Keratinocyte (primary cell): ENCODE data around the gene MRPL38. TPM values are rescaled to one million over a fixed set of nuclear protein-coding genes. Genes with fewer than 3 reads are reported as not detected.

Experiments used
- DNase-seq: peaks from one replicate; pipeline ENCODE4 v3.0.0-alpha.2; 2011; ENCODE audit warnings: low read depth, missing footprints, low spot score
- FAIRE-seq: peaks from 2 replicates; lab custom pipeline; 2011; peaks lifted over from hg19 to GRCh38; lab: Jason Lieb, UNC
- H2AFZ ChIP-seq: 2 replicates; pipeline ENCODE4 v1.6.0; 2012; ENCODE audit warnings: low read length, control low read depth, inconsistent platforms; ENCODE audit not compliant: control insufficient read depth
- H3K27ac ChIP-seq: 2 replicates; pipeline ENCODE4 v1.5.1; 2011; ENCODE audit warnings: low read length; ENCODE audit not compliant: control insufficient read depth, insufficient read depth
- H3K27me3 ChIP-seq: 3 replicates; pipeline ENCODE4 v1.6.0; 2011; ENCODE audit warnings: low read length; ENCODE audit not compliant: control insufficient read depth, insufficient read depth; ENCODE audit errors: extremely low read depth
- H3K36me3 ChIP-seq, 2 experiments: 2 replicates in 1 of 2; 3 replicates in 1 of 2; pipeline ENCODE4 v1.5.1; 2011; ENCODE audit warnings: low read length in 2 of 2, mild to moderate bottlenecking in 1 of 2; ENCODE audit not compliant: control insufficient read depth in 2 of 2, insufficient read depth in 2 of 2; ENCODE audit errors: extremely low read depth in 1 of 2
- H3K4me1 ChIP-seq: 3 replicates; pipeline ENCODE4 v1.5.1; 2011; ENCODE audit warnings: low read length; ENCODE audit not compliant: control insufficient read depth, insufficient read depth; ENCODE audit errors: extremely low read depth
- H3K4me2 ChIP-seq: 3 replicates; pipeline ENCODE4 v1.6.0; 2011; ENCODE audit warnings: low read depth, low read length; ENCODE audit not compliant: control insufficient read depth, insufficient read depth; ENCODE audit errors: extremely low read depth
- H3K4me3 ChIP-seq, 3 experiments: fragments of 200-600 bp in 1 of 3; sonication (generic) in 1 of 3; 2 replicates in 2 of 3; 3 replicates in 1 of 3; pipeline ENCODE4 v1.5.1; 2011 to 2016; ENCODE audit warnings: low read length in 3 of 3, mild to moderate bottlenecking in 3 of 3, control low read depth in 2 of 3, inconsistent platforms in 1 of 3, low read depth in 1 of 3, mixed read lengths in 1 of 3, mixed run types in 1 of 3, moderate library complexity in 1 of 3; ENCODE audit not compliant: control insufficient read depth in 2 of 3, insufficient read depth in 2 of 3; ENCODE audit errors: extremely low read depth in 1 of 3
- H3K79me2 ChIP-seq: 2 replicates; pipeline ENCODE4 v1.6.0; 2012; ENCODE audit warnings: low read length; ENCODE audit not compliant: control insufficient read depth, insufficient read depth
- H3K9ac ChIP-seq: 3 replicates; pipeline ENCODE4 v1.6.0; 2011; ENCODE audit warnings: low read length; ENCODE audit not compliant: control insufficient read depth, insufficient read depth; ENCODE audit errors: extremely low read depth
- H3K9me1 ChIP-seq: 3 replicates; pipeline ENCODE4 v1.6.0; 2011; ENCODE audit warnings: low read length; ENCODE audit not compliant: control insufficient read depth, insufficient read depth; ENCODE audit errors: extremely low read depth
- H3K9me3 ChIP-seq: 2 replicates; pipeline ENCODE4 v1.5.1; 2012; ENCODE audit warnings: low read depth, low read length; ENCODE audit not compliant: control insufficient read depth
- H4K20me1 ChIP-seq: 3 replicates; pipeline ENCODE4 v1.6.0; 2011; ENCODE audit warnings: low read length; ENCODE audit not compliant: control insufficient read depth, insufficient read depth; ENCODE audit errors: extremely low read depth
- EZH2 ChIP-seq: IDR thresholded peaks from one replicate; pipeline ENCODE4 v1.6.1; 2012; ENCODE audit warnings: inconsistent platforms, mild to moderate bottlenecking, low read length, moderate library complexity
- dilution Hi-C: fragments of 300-500 bp; cut with MboI; formaldehyde crosslinking; loops from one replicate; pipeline ENCODE4 v1.7.0; 2020; ENCODE audit warnings: low sequenced_read_pairs; ENCODE audit not compliant: extremely low pct_ligation_motif_present
- polyA plus RNA-seq, 5 experiments: library from polyadenylated mRNA; depleted of rRNA in 3 of 5; stranded (reverse) in 3 of 5; stranded (forward) in 1 of 5; unstranded in 1 of 5; fragments of >200 nt; gene quantifications; 1 replicate in 1 of 5; 2 replicates in 3 of 5; 3 replicates in 1 of 5; pipeline versions ENCODE4 v1.2.1 to v1.2.3, GENCODE V29; 2011 to 2012; ENCODE audit warnings: missing spikeins in 2 of 5, low read depth in 1 of 5, low replicate concordance in 1 of 5
- TF ChIP-seq, protein P1 (sequence below), 3 experiments: IDR thresholded peaks in 1 of 3; conservative IDR thresholded peaks in 1 of 3; optimal IDR thresholded peaks in 1 of 3; 2 replicates in 2 of 3; 3 replicates in 1 of 3; pipeline versions ENCODE3 to v1.5.1; 2011; ENCODE audit warnings: low read length in 3 of 3, mild to moderate bottlenecking in 3 of 3, moderate library complexity in 2 of 3, control low read depth in 1 of 3, inconsistent platforms in 1 of 3; ENCODE audit not compliant: insufficient read depth in 2 of 3; ENCODE audit errors: extremely low read depth in 1 of 3

The MRPL38 gene
- polyA plus RNA-seq, 1 donor (not counting 4 experiments of a cell fraction or from before 2014, with no cell fraction given), result 25.2 TPM

DNA sequence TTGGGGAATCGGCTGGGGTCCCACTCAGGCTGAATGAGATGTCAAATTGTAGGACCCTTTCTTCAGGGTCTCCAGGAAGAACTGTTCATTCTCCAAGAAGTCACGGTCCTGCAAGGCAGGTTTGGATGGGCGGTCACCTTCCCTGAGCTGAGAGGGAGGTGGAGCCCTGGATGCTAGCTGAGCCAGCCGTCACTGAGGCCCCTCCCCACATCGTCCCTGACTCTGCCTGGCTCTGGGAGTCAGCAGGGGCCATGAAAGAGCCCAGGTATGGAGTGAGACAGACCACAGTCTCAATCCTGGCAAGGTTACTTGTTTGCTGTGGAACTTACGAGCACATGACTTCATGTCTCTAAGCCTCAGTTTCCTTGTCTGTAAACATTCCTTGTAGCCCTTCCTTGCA is 6.0 kb upstream of the MRPL38 start:
- Histone ChIP-seq H3K79me2 (no peaks in the 10 kb centered on the region), H3K4me3 (no peak overlapping the region), H3K27ac (no peak overlapping the region), H3K9me3 (no peaks in the 10 kb centered on the region), H3K9ac (no peak overlapping the region), H3K27me3 (no peaks in the 10 kb centered on the region), H3K4me2 (peak overlapping the region; percentile 65), H2AFZ (no peak overlapping the region), H4K20me1 (no peaks in the 10 kb centered on the region), H3K9me1 (peaks cover 2% of the 10 kb centered on the region), H3K4me1 (peaks cover 29% of the 10 kb centered on the region), H3K36me3 (peaks cover 0 to 9% of the 10 kb centered on the region in 2 experiments)
- no peak for DNase-seq
- FAIRE-seq, result no peak
- no peak for TF ChIP-seq EZH2
- TF ChIP-seq, protein P1, sequence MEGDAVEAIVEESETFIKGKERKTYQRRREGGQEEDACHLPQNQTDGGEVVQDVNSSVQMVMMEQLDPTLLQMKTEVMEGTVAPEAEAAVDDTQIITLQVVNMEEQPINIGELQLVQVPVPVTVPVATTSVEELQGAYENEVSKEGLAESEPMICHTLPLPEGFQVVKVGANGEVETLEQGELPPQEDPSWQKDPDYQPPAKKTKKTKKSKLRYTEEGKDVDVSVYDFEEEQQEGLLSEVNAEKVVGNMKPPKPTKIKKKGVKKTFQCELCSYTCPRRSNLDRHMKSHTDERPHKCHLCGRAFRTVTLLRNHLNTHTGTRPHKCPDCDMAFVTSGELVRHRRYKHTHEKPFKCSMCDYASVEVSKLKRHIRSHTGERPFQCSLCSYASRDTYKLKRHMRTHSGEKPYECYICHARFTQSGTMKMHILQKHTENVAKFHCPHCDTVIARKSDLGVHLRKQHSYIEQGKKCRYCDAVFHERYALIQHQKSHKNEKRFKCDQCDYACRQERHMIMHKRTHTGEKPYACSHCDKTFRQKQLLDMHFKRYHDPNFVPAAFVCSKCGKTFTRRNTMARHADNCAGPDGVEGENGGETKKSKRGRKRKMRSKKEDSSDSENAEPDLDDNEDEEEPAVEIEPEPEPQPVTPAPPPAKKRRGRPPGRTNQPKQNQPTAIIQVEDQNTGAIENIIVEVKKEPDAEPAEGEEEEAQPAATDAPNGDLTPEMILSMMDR (optimal IDR thresholded peaks at IDR 0.05 in 1 of 3, IDR thresholded peaks at IDR 0.05 in 1 of 3, conservative IDR thresholded peaks at IDR 0.05 in 1 of 3; ENCODE audit: extremely low read depth in 1 of 3, insufficient read depth in 2 of 3, low read length in 3 of 3), result no peak
- dilution Hi-C loops, result no loop called here

DNA sequence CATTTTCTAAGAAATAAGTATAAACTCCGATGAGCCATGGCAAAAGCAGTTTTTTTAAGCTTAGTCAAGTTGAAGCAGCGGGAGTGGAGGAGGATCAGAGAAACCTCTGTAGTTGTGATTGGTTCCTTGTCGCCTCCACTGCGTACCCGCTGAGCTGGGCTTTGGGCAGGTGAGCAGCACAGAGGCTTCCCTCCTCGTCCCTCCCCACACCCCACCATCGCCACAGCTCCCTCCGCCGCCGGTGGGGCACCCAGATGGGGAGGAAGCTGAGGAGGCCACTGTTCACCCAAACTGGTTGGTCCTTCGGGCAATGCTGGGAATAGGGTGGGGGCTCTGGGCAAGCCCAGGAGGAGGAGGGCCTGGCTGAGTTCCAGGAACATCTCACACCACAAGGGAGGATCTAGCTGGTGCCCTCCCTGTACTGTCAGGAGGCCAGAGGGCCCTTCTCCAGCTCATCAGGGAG is 5.2 kb upstream of the MRPL38 start:
- FAIRE-seq, result peak; percentile 32
- H3K79me2 ChIP-seq, result no peaks in the 10 kb centered on the region

More for the DNA sequence above, 5.2 kb upstream of the MRPL38 start:
- dilution Hi-C loops, result no loop called here
- TF ChIP-seq, protein P1 (optimal IDR thresholded peaks at IDR 0.05 in 1 of 3, IDR thresholded peaks at IDR 0.05 in 1 of 3, conservative IDR thresholded peaks at IDR 0.05 in 1 of 3; ENCODE audit: extremely low read depth in 1 of 3, insufficient read depth in 2 of 3, low read length in 3 of 3), result no peak
- TF ChIP-seq EZH2, result no peak
- Histone ChIP-seq H3K27ac (no peak overlapping the region), H3K4me1 (peaks cover 29% of the 10 kb centered on the region), H3K9ac (no peak overlapping the region), H3K9me1 (peaks cover 2% of the 10 kb centered on the region), H3K4me2 (peak overlapping the region; percentile 65), H3K36me3 (peaks cover 0 to 5% of the 10 kb centered on the region in 2 experiments), H2AFZ (peak overlapping the region; percentile 49), H3K27me3 (no peaks in the 10 kb centered on the region), H3K4me3 (peak overlapping the region in 2 of 3 experiments; percentile 11 to 33), H4K20me1 (no peaks in the 10 kb centered on the region), H3K9me3 (no peaks in the 10 kb centered on the region)
- DNase-seq, result no peak
